ENCODE data around the gene KRTAP5-4. TPM values are rescaled to one million over a fixed set of nuclear protein-coding genes. Genes with fewer than 3 reads are reported as not detected.
"Not testable (repeated sequence)": the region's sequence is repeated elsewhere in the genome, so short reads cannot be mapped to it uniquely, and the experiment has no call there.

Gene KRTAP5-4
- total RNA-seq, 1 donor from 2014 or later, result not detected

DNA sequence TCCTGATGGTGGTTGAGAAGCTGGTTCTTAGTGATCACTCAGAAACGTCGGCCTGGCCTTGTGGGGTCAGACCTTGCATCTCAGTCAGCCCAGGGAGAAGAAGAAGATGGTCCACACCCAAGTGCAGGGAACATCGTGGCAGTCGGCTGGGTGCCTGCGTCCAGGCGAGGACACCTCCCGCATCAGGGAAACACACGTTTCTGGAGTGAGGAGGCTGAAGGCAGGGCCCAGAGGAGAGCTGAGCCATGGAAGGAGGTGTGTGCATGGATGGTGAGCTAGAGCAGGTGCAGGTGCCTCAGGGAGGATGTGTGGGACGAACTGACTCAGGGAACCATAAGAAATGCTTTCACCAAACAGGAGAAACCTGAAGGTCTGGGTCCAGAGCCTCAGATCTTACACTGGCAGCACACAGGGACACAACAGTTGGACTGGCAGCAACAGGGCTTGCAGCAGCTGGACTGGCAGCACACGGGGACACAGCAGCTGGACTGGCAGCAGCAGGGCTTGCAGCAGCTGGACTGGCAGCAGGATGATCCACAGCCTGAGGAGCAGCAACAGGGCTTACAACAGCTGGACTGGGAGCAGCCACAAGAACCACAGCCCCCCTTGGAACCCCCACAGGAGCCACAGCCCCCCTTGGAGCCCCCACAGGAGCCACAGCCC lies 24.5 kb downstream of the KRTAP5-4 start:
- no peak for DNase-seq (ENCODE audit: low spot score in 2 of 2, unreplicated experiment in 2 of 2)
- Mint-ChIP-seq H3K9me3 (peaks cover 10% of the 10 kb centered on the region), H3K4me3 (no peak overlapping the region), H3K4me1 (peaks cover 1% of the 10 kb centered on the region), H3K36me3 (no peaks in the 10 kb centered on the region), H3K27ac (no peak overlapping the region), H3K27me3 (ENCODE audit: low read depth) (peaks cover 85% of the 10 kb centered on the region)
- TF ChIP-seq, protein P1, sequence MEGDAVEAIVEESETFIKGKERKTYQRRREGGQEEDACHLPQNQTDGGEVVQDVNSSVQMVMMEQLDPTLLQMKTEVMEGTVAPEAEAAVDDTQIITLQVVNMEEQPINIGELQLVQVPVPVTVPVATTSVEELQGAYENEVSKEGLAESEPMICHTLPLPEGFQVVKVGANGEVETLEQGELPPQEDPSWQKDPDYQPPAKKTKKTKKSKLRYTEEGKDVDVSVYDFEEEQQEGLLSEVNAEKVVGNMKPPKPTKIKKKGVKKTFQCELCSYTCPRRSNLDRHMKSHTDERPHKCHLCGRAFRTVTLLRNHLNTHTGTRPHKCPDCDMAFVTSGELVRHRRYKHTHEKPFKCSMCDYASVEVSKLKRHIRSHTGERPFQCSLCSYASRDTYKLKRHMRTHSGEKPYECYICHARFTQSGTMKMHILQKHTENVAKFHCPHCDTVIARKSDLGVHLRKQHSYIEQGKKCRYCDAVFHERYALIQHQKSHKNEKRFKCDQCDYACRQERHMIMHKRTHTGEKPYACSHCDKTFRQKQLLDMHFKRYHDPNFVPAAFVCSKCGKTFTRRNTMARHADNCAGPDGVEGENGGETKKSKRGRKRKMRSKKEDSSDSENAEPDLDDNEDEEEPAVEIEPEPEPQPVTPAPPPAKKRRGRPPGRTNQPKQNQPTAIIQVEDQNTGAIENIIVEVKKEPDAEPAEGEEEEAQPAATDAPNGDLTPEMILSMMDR (IDR thresholded peaks at IDR 0.05; ENCODE audit: unreplicated experiment), result no peak

DNA sequence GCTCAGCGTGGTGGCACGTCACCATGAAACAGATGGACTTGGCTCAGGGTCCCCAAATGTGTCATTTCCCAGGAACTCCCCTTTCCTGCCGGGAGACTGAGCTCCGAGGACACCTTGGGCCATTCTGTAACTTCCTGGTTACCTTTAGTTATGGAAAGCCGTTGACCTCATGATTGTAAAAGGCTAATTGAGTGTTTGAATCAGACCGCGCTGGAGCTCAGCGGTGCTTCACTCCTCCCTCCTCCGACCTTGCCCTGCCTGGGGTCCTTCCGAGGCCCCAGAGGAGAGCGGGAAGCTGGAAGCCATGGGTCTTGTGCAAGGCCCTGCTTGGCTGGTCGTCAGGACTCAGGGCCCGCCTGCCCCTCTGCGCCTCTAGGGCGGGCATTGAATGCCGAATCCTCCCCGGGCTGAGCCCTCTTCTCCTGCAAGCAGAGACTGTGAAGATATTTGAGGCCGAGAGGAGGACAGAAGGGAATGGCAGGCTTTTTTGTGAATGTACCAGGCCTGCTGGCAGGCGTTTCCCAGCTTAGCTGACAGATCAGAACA lies 25.3 kb downstream of the KRTAP5-4 start:
- not testable (repeated sequence) for DNase-seq (ENCODE audit: low spot score in 2 of 2, unreplicated experiment in 2 of 2); H3K36me3 Mint-ChIP-seq; H3K4me1 Mint-ChIP-seq; H3K27ac Mint-ChIP-seq; H3K4me3 Mint-ChIP-seq; H3K9me3 Mint-ChIP-seq
- H3K27me3 Mint-ChIP-seq (ENCODE audit: low read depth), result peaks cover 85% of the 10 kb centered on the region

DNA sequence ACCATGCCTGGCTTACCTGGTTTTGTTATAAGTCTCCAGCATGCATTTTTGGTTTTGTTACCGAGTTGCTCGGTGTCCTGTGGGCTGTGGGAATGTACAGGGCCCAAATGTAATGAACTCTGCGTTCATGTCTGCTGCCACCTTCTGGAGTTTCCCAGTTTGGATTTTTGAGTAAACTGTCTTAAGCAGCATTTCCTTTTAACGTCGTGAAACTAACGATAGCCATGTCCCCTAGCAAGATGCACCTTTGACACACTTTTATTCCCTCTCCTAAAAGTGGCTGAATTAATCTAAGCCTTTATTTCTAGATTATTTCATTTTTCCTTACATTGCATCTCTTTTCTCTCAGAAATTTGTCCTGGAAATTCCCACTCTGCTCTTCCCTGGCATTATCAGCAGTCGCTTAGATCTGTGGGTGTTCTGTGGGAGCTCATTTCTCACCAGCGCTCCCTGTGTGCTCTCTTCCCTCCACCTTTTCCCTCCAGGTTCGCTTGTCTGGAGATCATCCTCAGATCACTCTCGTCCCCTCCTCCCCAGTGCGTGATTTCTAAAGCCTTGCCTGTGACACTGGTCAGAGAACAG lies 25.9 kb downstream of the KRTAP5-4 start:
- H3K36me3 Mint-ChIP-seq; H3K9me3 Mint-ChIP-seq; H3K4me1 Mint-ChIP-seq; H3K27ac Mint-ChIP-seq; DNase-seq (ENCODE audit: low spot score in 2 of 2, unreplicated experiment in 2 of 2); H3K4me3 Mint-ChIP-seq: not testable (repeated sequence)
- H3K27me3 Mint-ChIP-seq (ENCODE audit: low read depth), result peaks cover 84% of the 10 kb centered on the region

DNA sequence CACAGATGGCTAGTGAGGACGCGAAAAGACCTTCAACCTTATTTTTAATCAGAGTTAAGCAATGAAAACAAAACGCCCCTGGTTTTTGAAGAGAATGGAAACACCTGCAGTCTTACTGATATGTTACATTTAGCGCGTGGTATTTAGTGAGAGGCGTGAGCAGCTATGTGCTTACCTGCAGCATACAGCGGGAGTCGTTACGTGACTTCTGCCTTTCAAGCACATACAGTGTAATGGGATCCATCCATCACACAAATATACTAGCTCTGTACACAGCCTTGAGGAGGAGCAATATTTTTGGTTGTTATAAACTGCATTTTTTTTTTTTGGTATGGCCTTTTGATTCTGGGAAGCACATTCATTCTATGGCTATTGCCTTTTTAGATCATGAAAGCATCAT lies 29.3 kb downstream of the KRTAP5-4 start:
- Mint-ChIP-seq H3K27ac (no peak overlapping the region), H3K9me3 (no peaks in the 10 kb centered on the region), H3K27me3 (ENCODE audit: low read depth) (peaks cover 77% of the 10 kb centered on the region), H3K4me1 (peaks cover 1% of the 10 kb centered on the region), H3K4me3 (no peak overlapping the region), H3K36me3 (no peaks in the 10 kb centered on the region)
- TF ChIP-seq, protein P1 (IDR thresholded peaks at IDR 0.05; ENCODE audit: unreplicated experiment), result no peak
- no peak for DNase-seq (ENCODE audit: low spot score in 2 of 2, unreplicated experiment in 2 of 2)

DNA sequence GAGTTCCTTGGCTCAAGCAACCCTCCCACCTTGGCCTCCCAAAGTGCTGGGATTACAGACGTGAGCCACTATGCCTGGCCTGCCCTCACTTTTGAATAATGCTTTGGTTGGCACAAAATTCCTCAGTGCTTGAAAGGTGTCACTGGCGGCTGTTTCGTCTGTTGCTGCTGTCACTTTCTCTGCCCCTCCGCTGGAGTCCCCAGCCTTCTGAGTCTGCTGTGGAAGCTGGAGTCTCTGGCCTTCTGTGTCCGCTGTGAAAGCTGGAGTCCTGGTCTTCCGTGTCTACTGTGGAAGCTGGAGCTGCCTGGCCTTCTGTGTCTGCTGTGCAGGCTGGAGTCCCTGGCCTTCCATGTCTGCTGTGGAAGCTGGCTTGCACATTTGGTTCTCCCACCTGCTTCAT lies 31.9 kb downstream of the KRTAP5-4 start:
- peaks cover 59% of the 10 kb centered on the region for H3K27me3 Mint-ChIP-seq (ENCODE audit: low read depth)
- TF ChIP-seq, protein P1 (IDR thresholded peaks at IDR 0.05; ENCODE audit: unreplicated experiment), result no peak
- H3K9me3 Mint-ChIP-seq, result no peaks in the 10 kb centered on the region
- no peaks in the 10 kb centered on the region for H3K4me1 Mint-ChIP-seq
- H3K4me3 Mint-ChIP-seq, result no peak overlapping the region
- no peak overlapping the region for H3K27ac Mint-ChIP-seq
- DNase-seq (ENCODE audit: low spot score in 2 of 2, unreplicated experiment in 2 of 2), result no peak
- no peaks in the 10 kb centered on the region for H3K36me3 Mint-ChIP-seq

DNA sequence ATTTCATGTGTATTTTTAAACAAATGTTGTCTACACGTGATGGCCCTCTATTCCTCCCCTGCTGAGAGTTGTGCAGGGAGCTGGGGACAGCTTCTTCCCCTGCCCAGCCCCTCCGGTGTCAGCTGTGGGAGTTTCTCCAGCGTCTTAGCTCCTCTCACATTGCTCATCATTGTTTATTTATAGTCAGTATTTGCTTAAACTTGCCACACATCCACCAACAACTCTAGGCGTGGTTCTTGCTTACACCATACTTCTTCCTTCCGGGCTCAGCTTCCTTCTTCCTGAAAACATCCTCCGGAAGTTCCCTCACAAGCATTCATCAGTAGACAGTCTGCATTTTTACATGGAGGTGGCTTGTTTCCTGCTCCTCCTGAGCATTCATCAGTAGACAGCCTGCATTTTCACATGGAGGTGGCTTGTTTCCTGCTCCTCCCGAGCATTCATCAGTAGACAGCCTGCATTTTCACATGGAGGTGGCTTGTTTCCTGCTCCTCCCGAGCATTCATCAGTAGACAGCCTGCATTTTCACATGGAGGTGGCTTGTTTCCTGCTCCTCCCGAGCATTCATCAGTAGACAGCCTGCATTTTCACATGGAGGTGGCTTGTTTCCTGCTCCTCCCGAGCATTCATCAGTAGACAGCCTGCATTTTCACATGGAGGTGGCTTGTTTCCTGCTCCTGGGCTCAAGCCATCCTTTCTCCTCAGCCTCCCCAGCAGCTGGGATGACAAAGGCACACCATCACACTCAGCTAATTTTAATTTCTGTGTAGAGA lies 32.6 kb downstream of the KRTAP5-4 start:
- H3K4me3 Mint-ChIP-seq; DNase-seq (ENCODE audit: low spot score in 2 of 2, unreplicated experiment in 2 of 2); H3K27ac Mint-ChIP-seq; H3K4me1 Mint-ChIP-seq; H3K9me3 Mint-ChIP-seq; H3K36me3 Mint-ChIP-seq: not testable (repeated sequence)
- H3K27me3 Mint-ChIP-seq (ENCODE audit: low read depth), result peaks cover 54% of the 10 kb centered on the region

DNA sequence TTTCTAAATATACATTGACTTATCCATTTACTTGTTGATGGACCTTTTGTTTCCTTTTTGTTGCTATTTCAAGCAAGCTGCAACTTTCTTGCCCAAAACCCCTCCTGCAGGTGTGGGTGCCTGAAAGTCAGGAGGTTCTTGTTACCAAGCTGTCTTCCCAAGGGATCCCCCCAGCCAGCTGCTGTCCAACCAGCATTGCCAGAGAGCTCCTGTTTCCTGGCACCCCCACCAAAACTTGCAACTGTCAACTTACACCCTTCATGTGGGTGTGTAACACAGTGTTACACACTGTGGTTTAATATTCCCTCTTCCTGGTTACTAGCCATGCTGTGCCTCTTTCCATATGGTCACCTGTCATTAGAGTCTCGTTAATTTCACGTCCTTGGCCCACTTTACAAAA lies 35.2 kb downstream of the KRTAP5-4 start:
- TF ChIP-seq, protein P1 (IDR thresholded peaks at IDR 0.05; ENCODE audit: unreplicated experiment), result no peak
- peaks cover 36% of the 10 kb centered on the region for H3K27me3 Mint-ChIP-seq (ENCODE audit: low read depth)
- no peak overlapping the region for H3K27ac Mint-ChIP-seq
- H3K9me3 Mint-ChIP-seq, result peaks cover 5% of the 10 kb centered on the region
- H3K4me3 Mint-ChIP-seq, result no peak overlapping the region
- H3K36me3 Mint-ChIP-seq, result no peaks in the 10 kb centered on the region
- H3K4me1 Mint-ChIP-seq, result no peaks in the 10 kb centered on the region
- DNase-seq (ENCODE audit: low spot score in 2 of 2, unreplicated experiment in 2 of 2), result no peak

DNA sequence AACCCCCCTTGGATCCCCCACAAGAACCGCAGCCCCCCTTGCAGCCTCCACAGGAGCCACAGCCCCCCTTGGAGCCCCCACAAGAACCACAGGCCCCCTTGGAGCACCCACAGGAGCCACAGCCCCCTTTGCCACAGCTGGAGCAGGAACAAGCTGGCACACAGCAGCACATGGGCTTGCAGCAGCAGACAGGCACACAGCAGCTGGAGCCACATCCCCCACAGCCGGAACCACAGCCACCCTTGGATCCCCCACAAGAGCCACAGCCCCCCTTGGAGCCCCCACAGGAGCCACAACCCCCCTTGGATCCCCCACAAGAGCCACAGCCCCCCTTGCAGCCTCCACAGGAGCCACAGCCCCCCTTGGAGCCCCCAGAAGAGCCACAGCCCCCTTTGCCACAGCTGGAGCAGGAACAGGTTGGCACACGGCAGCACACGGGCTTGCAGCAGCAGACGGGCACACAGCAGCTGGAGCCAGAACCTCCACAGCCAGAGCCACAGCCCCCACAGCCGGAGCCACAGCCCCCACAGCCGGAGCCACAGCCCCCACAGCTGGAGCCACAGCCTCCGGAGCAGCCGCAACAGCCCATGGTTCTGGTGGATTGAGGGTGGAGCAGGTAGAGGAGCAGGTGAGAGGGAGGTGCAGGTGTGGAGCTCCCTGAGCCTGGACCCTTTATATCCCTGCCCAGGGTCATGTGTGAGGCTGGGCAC lies 37.1 kb downstream of the KRTAP5-4 start, which contains the start of gene KRTAP5-1:
KRTAP5-1 (minus strand) TSS at position 623 of the 710 bp plus-strand sequence; CDS start at position 589, 34 bp downstream.
- not testable (repeated sequence) for H3K36me3 Mint-ChIP-seq
- peaks cover 29% of the 10 kb centered on the region for H3K27me3 Mint-ChIP-seq (ENCODE audit: low read depth)

DNA sequence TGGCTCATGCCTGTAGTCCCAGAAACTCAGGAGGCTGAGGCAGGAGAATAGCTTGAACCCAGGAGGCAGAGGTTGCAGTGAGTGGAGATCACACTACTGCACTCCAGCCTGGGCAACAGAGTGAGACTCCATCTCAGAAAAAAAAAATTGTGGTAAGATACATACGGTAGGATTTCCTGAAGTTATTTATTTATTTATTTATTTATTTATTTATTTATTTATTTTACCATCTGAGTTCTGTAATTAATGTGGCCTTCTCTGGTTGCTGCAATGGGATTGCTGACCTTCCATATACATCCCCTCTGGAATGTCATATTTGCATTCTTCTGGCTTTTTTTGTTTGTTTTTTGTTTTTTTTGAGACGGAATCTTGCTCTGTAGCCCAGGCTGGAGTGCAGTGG lies 39.0 kb downstream of the KRTAP5-4 start:
- H3K27ac Mint-ChIP-seq, result not testable (repeated sequence)

More for the DNA sequence above, 37.1 kb downstream of the KRTAP5-4 start, which contains the start of gene KRTAP5-1:
- not testable (repeated sequence) for H3K4me3 Mint-ChIP-seq; DNase-seq (ENCODE audit: low spot score in 2 of 2, unreplicated experiment in 2 of 2); H3K4me1 Mint-ChIP-seq; H3K27ac Mint-ChIP-seq; H3K9me3 Mint-ChIP-seq

More for the DNA sequence above, 39.0 kb downstream of the KRTAP5-4 start:
- H3K4me3 Mint-ChIP-seq; H3K4me1 Mint-ChIP-seq; DNase-seq (ENCODE audit: low spot score in 2 of 2, unreplicated experiment in 2 of 2); H3K36me3 Mint-ChIP-seq: not testable (repeated sequence)
- peaks cover 20% of the 10 kb centered on the region for H3K9me3 Mint-ChIP-seq
- peaks cover 23% of the 10 kb centered on the region for H3K27me3 Mint-ChIP-seq (ENCODE audit: low read depth)
